Endodermal cell (in vitro differentiated cells): ENCODE data around the gene TIFAB. TPM values are rescaled to one million over a fixed set of nuclear protein-coding genes. Genes with fewer than 3 reads are reported as not detected.

Experiments
- DNase-seq: peaks from one replicate; pipeline ENCODE4 v3.0.0-alpha.2; 2017
- H3K27ac ChIP-seq: 2 replicates; pipeline ENCODE4 v1.5.1; 2013; ENCODE audit warnings: mild to moderate bottlenecking, low read depth, low read length, moderate library complexity
- H3K27me3 ChIP-seq: 2 replicates; pipeline ENCODE4 v1.6.1; 2013; ENCODE audit warnings: mild to moderate bottlenecking, low read length, moderate library complexity; ENCODE audit not compliant: insufficient read depth, control insufficient read depth, poor library complexity, severe bottlenecking
- H3K36me3 ChIP-seq: 2 replicates; pipeline ENCODE4 v1.7.0; 2013; ENCODE audit warnings: mild to moderate bottlenecking, low read length, moderate library complexity; ENCODE audit not compliant: control insufficient read depth, insufficient read depth
- H3K4me1 ChIP-seq: one replicate; pipeline ENCODE4 v1.7.0; 2013; ENCODE audit warnings: low read length; ENCODE audit not compliant: control insufficient read depth, insufficient read depth
- H3K4me3 ChIP-seq: 2 replicates; pipeline ENCODE4 v1.5.1; 2013; ENCODE audit warnings: mild to moderate bottlenecking, low read length, moderate library complexity
- H3K9ac ChIP-seq: 2 replicates; pipeline ENCODE4 v1.6.1; 2013; ENCODE audit warnings: mild to moderate bottlenecking, low read length, moderate library complexity; ENCODE audit not compliant: poor library complexity, severe bottlenecking; ENCODE audit errors: extremely low read depth
- H3K9me3 ChIP-seq: 2 replicates; pipeline ENCODE4 v1.6.1; 2013; ENCODE audit warnings: mild to moderate bottlenecking, low read length, moderate library complexity; ENCODE audit not compliant: control insufficient read depth
- H3K27ac Mint-ChIP-seq: 2 replicates; pipeline ENCODE4 v1.8.0; 2020; ENCODE audit warnings: mixed read lengths
- H3K27me3 Mint-ChIP-seq: 2 replicates; pipeline ENCODE4 v1.8.0; 2021; ENCODE audit warnings: mild to moderate bottlenecking, mixed read lengths; ENCODE audit not compliant: insufficient read depth
- H3K36me3 Mint-ChIP-seq: 2 replicates; pipeline ENCODE4 v1.8.0; 2020; ENCODE audit warnings: low read depth, mixed read lengths
- H3K4me1 Mint-ChIP-seq: 2 replicates; pipeline ENCODE4 v1.8.0; 2020; ENCODE audit warnings: mixed read lengths
- H3K4me3 Mint-ChIP-seq: 2 replicates; pipeline ENCODE4 v1.8.0; 2020; ENCODE audit warnings: mild to moderate bottlenecking, moderate library complexity, mixed read lengths
- H3K9me3 Mint-ChIP-seq: 2 replicates; pipeline ENCODE4 v1.8.0; 2020; ENCODE audit warnings: mild to moderate bottlenecking, mixed read lengths
- CTCF ChIP-seq: fragments of 200-600 bp; sonication (generic); conservative IDR thresholded peaks from 2 replicates; pipeline ENCODE4 v1.5.0; 2021; ENCODE audit warnings: antibody characterized with exemption, mild to moderate bottlenecking
- WGBS, 2 experiments: methylation state at CpG; one replicate each; pipeline versions ENCODE4 v1.1.5 to v1.1.7; 2013; ENCODE audit warnings: missing lambda C conversion rate in 2 of 2, mixed read lengths in 1 of 2; ENCODE audit not compliant: insufficient coverage in 1 of 2, insufficient read length in 1 of 2; 5-methylcytosine and 5-hydroxymethylcytosine counted together
- total RNA-seq, 2 donors: library from RNA; stranded (reverse); fragmentation: NEBNext Ultra II Directional in 1 of 2; extraction: Animal tissue kit (Norgen Biotek cat#: 25700) in 1 of 2; gene quantifications; 2 replicates in 1 of 2; 3 replicates in 1 of 2; pipeline ENCODE4 v1.2.1, GENCODE V29; 2021

The TIFAB gene
- total RNA-seq, 2 donors from 2014 or later, result not detected

- Mint-ChIP-seq H3K36me3 (no peaks in the 10 kb centered on the region), H3K27ac (no peak overlapping the region), H3K4me1 (peaks cover 19% of the 10 kb centered on the region), H3K9me3 (no peaks in the 10 kb centered on the region), H3K4me3 (no peak overlapping the region), H3K27me3 (no peaks in the 10 kb centered on the region)
- no peaks in the 10 kb centered on the region for H3K9me3 ChIP-seq
- DNase-seq, result no peak
- no peak overlapping the region for H3K4me3 ChIP-seq
- peaks cover 6% of the 10 kb centered on the region for H3K4me1 ChIP-seq
- TF ChIP-seq CTCF, result no peak
- H3K36me3 ChIP-seq, result no peaks in the 10 kb centered on the region
- 83 to 85% methylated on average over 5 of the region's 5 CpGs for WGBS, 2 experiments
- H3K9ac ChIP-seq, result no peak overlapping the region
- peaks cover 100% of the 10 kb centered on the region for H3K27me3 ChIP-seq
- no peak overlapping the region for H3K27ac ChIP-seq
Measured at GRCh38 chr5:135494196-135494595, 42.0 kb upstream of the TIFAB start.

DNA sequence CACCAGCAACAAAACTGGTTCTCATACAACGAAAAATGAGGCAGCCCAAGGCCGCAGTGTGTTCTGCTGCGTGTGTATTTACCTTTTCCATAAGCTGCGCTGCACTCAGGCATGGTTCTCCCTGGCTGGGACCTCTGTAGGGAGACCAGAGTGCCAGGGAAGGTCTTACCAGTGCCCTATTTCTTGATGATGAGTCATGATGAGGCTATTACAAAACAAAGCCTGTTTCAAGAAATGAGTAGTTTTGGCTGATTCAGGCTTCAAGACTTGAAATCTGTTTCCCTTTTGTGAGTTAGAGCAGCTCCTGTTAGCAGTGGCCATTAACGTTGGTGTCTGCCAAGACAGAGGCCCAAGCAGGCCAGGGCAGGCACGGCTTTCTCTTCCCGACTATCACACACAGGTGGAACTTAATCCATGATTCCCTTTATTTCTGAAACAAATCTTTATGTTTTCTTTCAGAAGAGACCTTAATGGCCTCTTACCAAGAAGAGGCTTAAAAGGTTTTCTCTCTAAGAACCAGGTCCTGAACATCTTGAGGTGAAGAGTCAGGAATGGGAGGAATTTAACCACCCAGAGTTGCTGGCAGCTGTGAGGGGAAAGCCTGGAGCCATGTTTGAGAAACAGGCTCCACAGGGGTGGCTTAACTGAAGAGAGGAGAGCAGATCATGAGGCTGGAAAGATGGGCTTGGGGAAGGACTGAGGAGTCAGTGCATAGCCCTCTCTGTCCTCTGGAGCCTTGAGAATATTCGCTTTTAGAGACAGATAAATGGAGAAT lies 41.4 kb upstream of the TIFAB start:
- no peaks in the 10 kb centered on the region for H3K9me3 Mint-ChIP-seq
- H3K27me3 Mint-ChIP-seq, result no peaks in the 10 kb centered on the region
- 65 to 86% methylated on average over 3 to 8 of the region's 8 CpGs for WGBS, 2 experiments
- H3K27ac ChIP-seq, result no peak overlapping the region
- H3K4me1 ChIP-seq, result peaks cover 6% of the 10 kb centered on the region
- H3K27me3 ChIP-seq, result peaks cover 100% of the 10 kb centered on the region
- no peak overlapping the region for H3K9ac ChIP-seq
- H3K36me3 ChIP-seq, result no peaks in the 10 kb centered on the region
- no peak for TF ChIP-seq CTCF
- no peaks in the 10 kb centered on the region for H3K9me3 ChIP-seq
- peaks cover 21% of the 10 kb centered on the region for H3K4me1 Mint-ChIP-seq
- no peaks in the 10 kb centered on the region for H3K36me3 Mint-ChIP-seq
- no peak overlapping the region for H3K4me3 ChIP-seq
- no peak for DNase-seq
- no peak overlapping the region for H3K4me3 Mint-ChIP-seq
- no peak overlapping the region for H3K27ac Mint-ChIP-seq

- Mint-ChIP-seq H3K36me3 (no peaks in the 10 kb centered on the region), H3K27me3 (no peaks in the 10 kb centered on the region), H3K4me1 (peaks cover 30% of the 10 kb centered on the region), H3K4me3 (no peak overlapping the region), H3K27ac (no peak overlapping the region), H3K9me3 (no peaks in the 10 kb centered on the region)
- Histone ChIP-seq H3K9me3 (no peaks in the 10 kb centered on the region), H3K4me3 (no peak overlapping the region), H3K36me3 (no peaks in the 10 kb centered on the region), H3K4me1 (peaks cover 6% of the 10 kb centered on the region), H3K27ac (no peak overlapping the region), H3K27me3 (peaks cover 100% of the 10 kb centered on the region), H3K9ac (no peak overlapping the region)
- WGBS, 2 experiments, result 54 to 57% methylated on average over 2 to 3 of the region's 3 CpGs
- no peak for DNase-seq
- no peak for TF ChIP-seq CTCF
Measured at GRCh38 chr5:135492319-135492626, 40.1 kb upstream of the TIFAB start.
